PC-9 (cell line): ENCODE results near the gene LYST.

Experiments used
- CTCF ChIP-seq: fragments of 200-600 bp; sonication (generic); conservative IDR thresholded peaks from 2 replicates; pipeline ENCODE4 v1.6.1; 2017; ENCODE audit warnings: mixed run types, antibody characterized with exemption, mild to moderate bottlenecking, moderate library complexity
- EZH2 ChIP-seq: fragments of 200-600 bp; sonication (generic); IDR thresholded peaks from 2 replicates; pipeline ENCODE4 v1.8.0; 2017; ENCODE audit warnings: antibody characterized with exemption, low read depth

DNA sequence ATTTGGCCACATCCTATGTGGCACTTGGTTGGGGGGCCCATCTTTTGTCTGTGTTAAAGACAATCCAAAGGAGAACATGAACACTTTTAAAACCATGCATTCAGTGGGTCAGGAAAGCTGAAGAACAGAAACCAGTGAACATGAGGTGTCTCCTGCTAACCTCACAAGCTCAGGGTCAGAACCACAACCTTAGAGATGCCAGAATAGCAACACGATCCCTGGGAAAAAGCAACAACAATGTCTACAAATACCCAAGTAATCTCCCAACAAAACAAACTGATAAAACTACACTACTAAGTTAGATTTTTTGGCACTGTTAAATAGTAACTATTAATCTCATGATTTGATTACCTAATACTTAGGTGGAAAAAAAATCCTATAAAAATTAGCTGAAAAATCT is 183.1 kb downstream of the LYST start:
- no peak for TF ChIP-seq EZH2
- no peak for TF ChIP-seq CTCF
